GM23338 (cell line): Measurements from ENCODE around the gene STMN3.

Experiments
- EZH2phosphoT487 ChIP-seq: fragments of 200-600 bp; sonication (generic); IDR thresholded peaks from one replicate; pipeline ENCODE4 v1.8.1; 2018; ENCODE audit warnings: antibody characterized with exemption; ENCODE audit not compliant: unreplicated experiment
- POLR2AphosphoS5 ChIP-seq: IDR thresholded peaks from 2 replicates; pipeline ENCODE4 v1.6.1; 2016; ENCODE audit warnings: antibody characterized with exemption, low read depth
- TF ChIP-seq, protein P1 (sequence below), 2 experiments: fragments of 200-600 bp in 1 of 2; sonication (generic) in 1 of 2; conservative IDR thresholded peaks; 2 replicates each; pipeline versions ENCODE4 v1.5.1 to v1.6.1; 2016 to 2017; ENCODE audit warnings: antibody characterized with exemption in 2 of 2, low read depth in 2 of 2, mild to moderate bottlenecking in 2 of 2, moderate library complexity in 1 of 2

- TF ChIP-seq POLR2AphosphoS5 (no peak), EZH2phosphoT487 (no peak)
- TF ChIP-seq, protein P1, sequence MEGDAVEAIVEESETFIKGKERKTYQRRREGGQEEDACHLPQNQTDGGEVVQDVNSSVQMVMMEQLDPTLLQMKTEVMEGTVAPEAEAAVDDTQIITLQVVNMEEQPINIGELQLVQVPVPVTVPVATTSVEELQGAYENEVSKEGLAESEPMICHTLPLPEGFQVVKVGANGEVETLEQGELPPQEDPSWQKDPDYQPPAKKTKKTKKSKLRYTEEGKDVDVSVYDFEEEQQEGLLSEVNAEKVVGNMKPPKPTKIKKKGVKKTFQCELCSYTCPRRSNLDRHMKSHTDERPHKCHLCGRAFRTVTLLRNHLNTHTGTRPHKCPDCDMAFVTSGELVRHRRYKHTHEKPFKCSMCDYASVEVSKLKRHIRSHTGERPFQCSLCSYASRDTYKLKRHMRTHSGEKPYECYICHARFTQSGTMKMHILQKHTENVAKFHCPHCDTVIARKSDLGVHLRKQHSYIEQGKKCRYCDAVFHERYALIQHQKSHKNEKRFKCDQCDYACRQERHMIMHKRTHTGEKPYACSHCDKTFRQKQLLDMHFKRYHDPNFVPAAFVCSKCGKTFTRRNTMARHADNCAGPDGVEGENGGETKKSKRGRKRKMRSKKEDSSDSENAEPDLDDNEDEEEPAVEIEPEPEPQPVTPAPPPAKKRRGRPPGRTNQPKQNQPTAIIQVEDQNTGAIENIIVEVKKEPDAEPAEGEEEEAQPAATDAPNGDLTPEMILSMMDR (conservative IDR thresholded peaks at IDR 0.05; ENCODE audit: low read depth in 2 of 2) = no peak
These were observed 56.8 kb downstream of the STMN3 start for GRCh38 chr20:63596423-63596822.
